ENCODE measurements around the gene PCDHB16.
"Not testable (repeated sequence)": the region's sequence is repeated elsewhere in the genome, so short reads cannot be mapped to it uniquely, and the experiment has no call there.

PCDHB16 gene

GRCh38 chr5:141150224-141150992, 31.8 kb upstream of the PCDHB16 start:
- Mint-ChIP-seq H3K27ac (no peak overlapping the region), H3K4me3 (no peak overlapping the region), H3K36me3 (ENCODE audit: low read depth) (peaks cover 57% of the 10 kb centered on the region), H3K27me3 (ENCODE audit: low read depth) (no peaks in the 10 kb centered on the region), H3K4me1 (no peaks in the 10 kb centered on the region), H3K9me3 (peaks cover 61% of the 10 kb centered on the region)
- TF ChIP-seq, protein P1, sequence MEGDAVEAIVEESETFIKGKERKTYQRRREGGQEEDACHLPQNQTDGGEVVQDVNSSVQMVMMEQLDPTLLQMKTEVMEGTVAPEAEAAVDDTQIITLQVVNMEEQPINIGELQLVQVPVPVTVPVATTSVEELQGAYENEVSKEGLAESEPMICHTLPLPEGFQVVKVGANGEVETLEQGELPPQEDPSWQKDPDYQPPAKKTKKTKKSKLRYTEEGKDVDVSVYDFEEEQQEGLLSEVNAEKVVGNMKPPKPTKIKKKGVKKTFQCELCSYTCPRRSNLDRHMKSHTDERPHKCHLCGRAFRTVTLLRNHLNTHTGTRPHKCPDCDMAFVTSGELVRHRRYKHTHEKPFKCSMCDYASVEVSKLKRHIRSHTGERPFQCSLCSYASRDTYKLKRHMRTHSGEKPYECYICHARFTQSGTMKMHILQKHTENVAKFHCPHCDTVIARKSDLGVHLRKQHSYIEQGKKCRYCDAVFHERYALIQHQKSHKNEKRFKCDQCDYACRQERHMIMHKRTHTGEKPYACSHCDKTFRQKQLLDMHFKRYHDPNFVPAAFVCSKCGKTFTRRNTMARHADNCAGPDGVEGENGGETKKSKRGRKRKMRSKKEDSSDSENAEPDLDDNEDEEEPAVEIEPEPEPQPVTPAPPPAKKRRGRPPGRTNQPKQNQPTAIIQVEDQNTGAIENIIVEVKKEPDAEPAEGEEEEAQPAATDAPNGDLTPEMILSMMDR (IDR thresholded peaks at IDR 0.05; ENCODE audit: unreplicated experiment in 3 of 3) = no peak

- Mint-ChIP-seq H3K36me3 (ENCODE audit: low read depth) (peaks cover 62% of the 10 kb centered on the region), H3K27ac (no peak overlapping the region), H3K4me1 (no peaks in the 10 kb centered on the region), H3K27me3 (ENCODE audit: low read depth) (no peaks in the 10 kb centered on the region), H3K4me3 (no peak overlapping the region), H3K9me3 (peaks cover 64% of the 10 kb centered on the region)
- TF ChIP-seq, protein P1 (IDR thresholded peaks at IDR 0.05; ENCODE audit: unreplicated experiment in 3 of 3) = no peak
Measured at GRCh38 chr5:141150993-141151325, 31.2 kb upstream of the PCDHB16 start.

GRCh38 chr5:141151632-141152031, 30.6 kb upstream of the PCDHB16 start:
- peaks cover 64% of the 10 kb centered on the region for H3K9me3 Mint-ChIP-seq
- not testable (repeated sequence) for H3K27me3 Mint-ChIP-seq (ENCODE audit: low read depth); H3K4me3 Mint-ChIP-seq; H3K27ac Mint-ChIP-seq; H3K4me1 Mint-ChIP-seq
- peaks cover 63% of the 10 kb centered on the region for H3K36me3 Mint-ChIP-seq (ENCODE audit: low read depth)

DNA sequence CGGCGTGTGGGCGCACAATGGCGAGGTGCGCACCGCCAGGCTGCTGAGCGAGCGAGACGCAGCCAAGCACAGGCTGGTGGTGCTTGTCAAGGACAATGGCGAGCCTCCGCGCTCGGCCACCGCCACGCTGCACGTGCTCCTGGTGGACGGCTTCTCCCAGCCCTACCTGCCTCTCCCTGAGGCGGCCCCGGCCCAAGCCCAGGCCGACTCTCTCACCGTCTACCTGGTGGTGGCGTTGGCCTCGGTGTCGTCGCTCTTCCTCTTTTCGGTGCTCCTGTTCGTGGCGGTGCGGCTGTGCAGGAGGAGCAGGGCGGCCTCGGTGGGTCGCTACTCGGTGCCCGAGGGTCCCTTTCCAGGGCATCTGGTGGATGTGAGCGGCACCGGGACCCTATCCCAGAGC, 30.1 kb upstream of the PCDHB16 start:
- not testable (repeated sequence) for H3K4me3 Mint-ChIP-seq; H3K27me3 Mint-ChIP-seq (ENCODE audit: low read depth); H3K27ac Mint-ChIP-seq; H3K4me1 Mint-ChIP-seq
- peaks cover 68% of the 10 kb centered on the region for H3K36me3 Mint-ChIP-seq (ENCODE audit: low read depth)
- H3K9me3 Mint-ChIP-seq = peaks cover 66% of the 10 kb centered on the region

DNA sequence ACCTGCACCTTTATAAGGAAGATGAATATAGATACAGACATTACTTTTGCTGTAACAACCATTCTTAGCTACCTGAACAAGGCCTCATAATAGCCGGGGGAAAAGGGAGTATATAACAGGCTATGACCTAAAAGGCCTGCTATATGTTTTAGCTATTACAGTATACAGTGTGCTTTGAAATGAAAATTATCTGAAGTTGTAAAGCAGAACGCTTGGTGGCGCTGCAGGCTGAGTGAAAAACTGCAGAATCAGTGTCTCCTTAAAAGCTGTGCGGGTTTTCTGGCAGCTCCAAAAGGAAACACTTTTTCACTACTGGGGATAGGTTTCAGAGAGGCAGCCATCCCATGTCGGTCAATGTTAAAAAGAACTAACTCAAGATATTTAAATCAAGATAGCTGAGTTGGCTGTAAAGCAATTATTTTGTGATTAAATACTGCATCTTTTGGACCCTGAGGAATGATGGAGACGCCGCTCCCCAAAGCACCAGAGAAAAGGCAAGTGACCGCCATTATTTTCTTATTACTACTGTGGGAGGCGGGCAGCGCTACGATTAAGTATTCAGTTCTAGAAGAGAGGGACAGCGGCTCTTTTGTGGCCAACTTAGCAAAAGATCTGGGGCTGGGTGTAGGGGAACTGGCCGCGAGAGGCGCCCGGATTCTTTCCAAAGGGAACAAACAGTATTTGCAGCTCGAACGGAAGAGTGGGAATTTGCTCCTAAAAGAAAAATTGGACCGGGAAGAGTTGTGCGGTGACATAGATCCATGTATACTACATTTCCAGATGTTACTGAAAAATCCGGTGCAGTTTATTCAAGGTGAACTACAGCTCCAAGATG, 26.4 kb upstream of the PCDHB16 start:
- peaks cover 58% of the 10 kb centered on the region for H3K36me3 Mint-ChIP-seq (ENCODE audit: low read depth)

GRCh38 chr5:141157356-141157755, 24.8 kb upstream of the PCDHB16 start:
- H3K9me3 Mint-ChIP-seq = peaks cover 62% of the 10 kb centered on the region
- not testable (repeated sequence) for H3K27me3 Mint-ChIP-seq (ENCODE audit: low read depth); H3K4me1 Mint-ChIP-seq; H3K27ac Mint-ChIP-seq; H3K4me3 Mint-ChIP-seq
- H3K36me3 Mint-ChIP-seq (ENCODE audit: low read depth) = peaks cover 53% of the 10 kb centered on the region

More for the DNA sequence above, 26.4 kb upstream of the PCDHB16 start:
- Mint-ChIP-seq H3K27me3 (ENCODE audit: low read depth) (no peaks in the 10 kb centered on the region), H3K27ac (no peak overlapping the region), H3K9me3 (peaks cover 66% of the 10 kb centered on the region), H3K4me3 (no peak overlapping the region), H3K4me1 (no peaks in the 10 kb centered on the region)
- TF ChIP-seq, protein P1 (IDR thresholded peaks at IDR 0.05; ENCODE audit: unreplicated experiment in 3 of 3) = no peak

DNA sequence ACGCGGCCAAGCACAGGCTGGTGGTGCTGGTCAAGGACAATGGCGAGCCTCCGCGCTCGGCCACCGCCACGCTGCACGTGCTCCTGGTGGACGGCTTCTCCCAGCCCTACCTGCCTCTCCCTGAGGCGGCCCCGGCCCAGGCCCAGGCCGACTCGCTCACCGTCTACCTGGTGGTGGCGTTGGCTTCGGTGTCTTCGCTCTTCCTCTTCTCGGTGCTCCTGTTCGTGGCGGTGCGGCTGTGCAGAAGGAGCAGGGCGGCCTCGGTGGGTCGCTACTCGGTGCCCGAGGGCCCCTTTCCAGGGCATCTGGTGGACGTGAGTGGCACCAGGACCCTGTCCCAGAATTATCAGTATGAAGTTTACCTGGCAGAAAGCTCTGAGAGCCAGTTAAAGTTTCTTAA, 24.3 kb upstream of the PCDHB16 start:
- Mint-ChIP-seq H3K9me3 (peaks cover 59% of the 10 kb centered on the region), H3K36me3 (ENCODE audit: low read depth) (peaks cover 48% of the 10 kb centered on the region)
- H3K4me3 Mint-ChIP-seq; H3K4me1 Mint-ChIP-seq; H3K27ac Mint-ChIP-seq; H3K27me3 Mint-ChIP-seq (ENCODE audit: low read depth): not testable (repeated sequence)
